Thoracic aorta (tissue), 2 donors: Measurements from ENCODE around the gene STEAP1B. TPM values are rescaled to one million over a fixed set of nuclear protein-coding genes. Genes with fewer than 3 reads are reported as not detected.
"Not testable (repeated sequence)": the region's sequence is repeated elsewhere in the genome, so short reads cannot be mapped to it uniquely, and the experiment has no call there.

Source experiments
- ATAC-seq: fragments of 150-250 bp; one replicate; pipeline ENCODE4 v1.8.0; 2017; ENCODE audit warnings: low read depth; ENCODE audit not compliant: insufficient number of reproducible peaks, low FRiP score
- DNase-seq: peaks from one replicate; pipeline ENCODE4 v3.0.0-alpha.2; 2020; ENCODE audit warnings: low spot score
- H3K27ac ChIP-seq, 2 donors: fragments of 200-600 bp; sonication (generic); 1 replicate in 1 of 2; 2 replicates in 1 of 2; pipeline ENCODE4 v1.5.1; 2016; ENCODE audit warnings: mild to moderate bottlenecking in 2 of 2, moderate library complexity in 2 of 2
- H3K27me3 ChIP-seq: fragments of 200-600 bp; sonication (generic); replicated peaks from 2 replicates; pipeline ENCODE4 v1.6.0; 2016; ENCODE audit warnings: mild to moderate bottlenecking; ENCODE audit not compliant: insufficient read depth
- H3K36me3 ChIP-seq: fragments of 200-600 bp; sonication (generic); one replicate; pipeline ENCODE4 v1.5.1; 2016
- H3K4me1 ChIP-seq, 2 donors: fragments of 200-600 bp; sonication (generic); 1 replicate in 1 of 2; 2 replicates in 1 of 2; pipeline versions ENCODE4 v1.5.1 to v1.6.0; 2016; ENCODE audit warnings: low read depth in 2 of 2, mild to moderate bottlenecking in 1 of 2; ENCODE audit not compliant: control insufficient read depth in 1 of 2
- H3K4me3 ChIP-seq: fragments of 200-600 bp; sonication (generic); 2 replicates; pipeline ENCODE4 v1.5.1; 2016; ENCODE audit warnings: mild to moderate bottlenecking
- H3K9me3 ChIP-seq: fragments of 200-600 bp; sonication (generic); 2 replicates; pipeline ENCODE4 v1.5.1; 2016
- CTCF ChIP-seq: fragments of 200-600 bp; sonication (generic); IDR thresholded peaks from one replicate; pipeline ENCODE4 v1.5.1; 2019; ENCODE audit warnings: antibody characterized with exemption
- total RNA-seq, 2 donors: library from RNA; depleted of rRNA; stranded (reverse); fragments of >200 nt; gene quantifications; one replicate each; pipeline versions ENCODE4 v1.1.0 to v1.2.3, GENCODE V29; 2016

Gene STEAP1B
- total RNA-seq, 2 donors from 2014 or later, result 1.1 TPM; not detected in 1

- ATAC-seq, result no peak
- Histone ChIP-seq H3K4me3 (no peak overlapping the region), H3K27ac (no peak overlapping the region), H3K4me1 (peaks cover 7 to 10% of the 10 kb centered on the region in 2 donors), H3K9me3 (no peaks in the 10 kb centered on the region), H3K27me3 (no peaks in the 10 kb centered on the region), H3K36me3 (no peaks in the 10 kb centered on the region)
- no peak for TF ChIP-seq CTCF
- no peak for DNase-seq
These were observed 57.7 kb downstream of the STEAP1B start for GRCh38 chr7:22442187-22442881.

GRCh38 chr7:22441157-22441556, 58.8 kb downstream of the STEAP1B start:
- TF ChIP-seq CTCF, result no peak
- Histone ChIP-seq H3K27ac (no peak overlapping the region), H3K4me3 (no peak overlapping the region), H3K36me3 (no peaks in the 10 kb centered on the region), H3K4me1 (peaks cover 7 to 10% of the 10 kb centered on the region in 2 donors), H3K9me3 (no peaks in the 10 kb centered on the region), H3K27me3 (no peaks in the 10 kb centered on the region)
- DNase-seq, result no peak
- ATAC-seq, result no peak

- no peak overlapping the region for H3K27ac ChIP-seq
- no peaks in the 10 kb centered on the region for H3K36me3 ChIP-seq
- no peaks in the 10 kb centered on the region for H3K27me3 ChIP-seq
- TF ChIP-seq CTCF, result no peak
- no peaks in the 10 kb centered on the region for H3K9me3 ChIP-seq
- no peak overlapping the region for H3K4me3 ChIP-seq
- no peaks in the 10 kb centered on the region for H3K4me1 ChIP-seq
- ATAC-seq (no peak), DNase-seq (no peak)
These were observed 61.0 kb downstream of the STEAP1B start for GRCh38 chr7:22438994-22439393.

GRCh38 chr7:22436552-22436951, 63.4 kb downstream of the STEAP1B start:
- ATAC-seq, H3K4me1 ChIP-seq, H3K4me3 ChIP-seq, H3K9me3 ChIP-seq, DNase-seq, H3K27me3 ChIP-seq, H3K27ac ChIP-seq, H3K36me3 ChIP-seq: not testable (repeated sequence)

GRCh38 chr7:22435720-22436119, 64.3 kb downstream of the STEAP1B start:
- no peak for DNase-seq

More at GRCh38 chr7:22435720-22436119, 64.3 kb downstream of the STEAP1B start:
- no peak overlapping the region for H3K4me3 ChIP-seq
- ATAC-seq, result no peak
- H3K36me3 ChIP-seq, result no peaks in the 10 kb centered on the region
- no peak overlapping the region for H3K27ac ChIP-seq
- no peaks in the 10 kb centered on the region for H3K27me3 ChIP-seq
- TF ChIP-seq CTCF, result no peak
- H3K9me3 ChIP-seq, result no peaks in the 10 kb centered on the region
- H3K4me1 ChIP-seq, result no peaks in the 10 kb centered on the region
